Activated CD4-positive, alpha-beta T cell treated with anti-CD3 and anti-CD28 coated beads, Interleukin-2, Interleukin-4, amounts not matched to agents 100 ng/mL and 50 ng/mL, durations not matched to agents 16 hours and 8 hours (primary cell): ENCODE results near the gene FAM78A.

Source experiments
- DNase-seq: peaks from one replicate; pipeline ENCODE4 v3.0.0-alpha.2; 2020; ENCODE audit warnings: low spot score

The FAM78A gene

GRCh38 chr9:131276094-131276888 is at the start of gene FAM78A:
TSS of gene FAM78A (minus strand) at chr9:131276510. CDS start at chr9:131276179, 331 bp downstream.
- peak; percentile 50 for DNase-seq

GRCh38 chr9:131324736-131325679 is 48.7 kb upstream of the FAM78A start:
- DNase-seq, result no peak

GRCh38 chr9:131323629-131324028 is 47.3 kb upstream of the FAM78A start:
- no peak for DNase-seq

GRCh38 chr9:131320031-131320685 is 43.8 kb upstream of the FAM78A start:
- no peak for DNase-seq

GRCh38 chr9:131319486-131319885 is 43.2 kb upstream of the FAM78A start:
- no peak for DNase-seq

GRCh38 chr9:131318231-131319085 is 42.1 kb upstream of the FAM78A start:
- no peak for DNase-seq

- no peak for DNase-seq
These were observed 36.8 kb upstream of the FAM78A start for GRCh38 chr9:131312822-131313770.

GRCh38 chr9:131312246-131312645 is 35.9 kb upstream of the FAM78A start:
- DNase-seq, result no peak

GRCh38 chr9:131310833-131311554 is 34.7 kb upstream of the FAM78A start:
- peak; percentile 52 for DNase-seq

GRCh38 chr9:131309530-131310276 is 33.4 kb upstream of the FAM78A start:
- DNase-seq, result no peak

- no peak for DNase-seq
These were observed 32.7 kb upstream of the FAM78A start for GRCh38 chr9:131308906-131309529.

GRCh38 chr9:131308452-131308851 is 32.1 kb upstream of the FAM78A start:
- no peak for DNase-seq

GRCh38 chr9:131307974-131308373 is 31.7 kb upstream of the FAM78A start:
- no peak for DNase-seq

- no peak for DNase-seq
These were observed 30.2 kb upstream of the FAM78A start for GRCh38 chr9:131306397-131307004.

GRCh38 chr9:131304676-131305355 is 28.5 kb upstream of the FAM78A start:
- DNase-seq, result no peak

- no peak for DNase-seq
These were observed 27.3 kb upstream of the FAM78A start for GRCh38 chr9:131303381-131304321.
